Activated naive CD8-positive, alpha-beta T cell treated with anti-CD3 and anti-CD28 coated beads, Interleukin-2, amount 50 U/mL, for 16 hours (primary cell): ENCODE data around the gene ARPC5.
"Not testable (repeated sequence)": the region's sequence is repeated elsewhere in the genome, so short reads cannot be mapped to it uniquely, and the experiment has no call there.

ENCODE experiments used
- DNase-seq: peaks from one replicate; pipeline ENCODE4 v3.0.0-alpha.2; 2020; ENCODE audit warnings: low read depth, low spot score

ARPC5 gene

GRCh38 chr1:183635606-183636333, at the start of gene ARPC5:
ARPC5 (minus strand) TSS chr1:183635783; CDS start chr1:183635659, 124 bp downstream.
- DNase-seq = peak; percentile 95

- DNase-seq = no peak
Measured at GRCh38 chr1:183685112-183685713, 49.6 kb upstream of the ARPC5 start.

GRCh38 chr1:183679363-183679762, 43.8 kb upstream of the ARPC5 start:
- not testable (repeated sequence) for DNase-seq

- DNase-seq = no peak
Measured at GRCh38 chr1:183678819-183679218, 43.2 kb upstream of the ARPC5 start.

- no peak for DNase-seq
Measured at GRCh38 chr1:183676586-183677189, 41.1 kb upstream of the ARPC5 start.

GRCh38 chr1:183675883-183676585, 40.5 kb upstream of the ARPC5 start:
- DNase-seq = no peak

- no peak for DNase-seq
Measured at GRCh38 chr1:183675381-183675780, 39.8 kb upstream of the ARPC5 start.

GRCh38 chr1:183674886-183675285, 39.3 kb upstream of the ARPC5 start:
- no peak for DNase-seq

GRCh38 chr1:183674339-183674738, 38.8 kb upstream of the ARPC5 start:
- no peak for DNase-seq

GRCh38 chr1:183673605-183674323, 38.2 kb upstream of the ARPC5 start:
- DNase-seq = no peak

GRCh38 chr1:183670169-183670568, 34.6 kb upstream of the ARPC5 start:
- no peak for DNase-seq

GRCh38 chr1:183656355-183656754, 20.8 kb upstream of the ARPC5 start:
- no peak for DNase-seq

- DNase-seq = peak; percentile 64
Measured at GRCh38 chr1:183655562-183656075, 20.0 kb upstream of the ARPC5 start.

GRCh38 chr1:183654706-183655105, 19.1 kb upstream of the ARPC5 start:
- no peak for DNase-seq

- DNase-seq = no peak
Measured at GRCh38 chr1:183653876-183654451, 18.4 kb upstream of the ARPC5 start.

- no peak for DNase-seq
Measured at GRCh38 chr1:183653462-183653794, 17.8 kb upstream of the ARPC5 start.

GRCh38 chr1:183652547-183653461, 17.2 kb upstream of the ARPC5 start, which contains the start of gene APOBEC4:
APOBEC4 (minus strand) TSS chr1:183653316; CDS start chr1:183648781, 4,535 bp downstream.
- DNase-seq = no peak

GRCh38 chr1:183652107-183652506, 16.5 kb upstream of the ARPC5 start:
- no peak for DNase-seq

GRCh38 chr1:183651612-183652011, 16.0 kb upstream of the ARPC5 start:
- no peak for DNase-seq

GRCh38 chr1:183648042-183648441, 12.5 kb upstream of the ARPC5 start:
- no peak for DNase-seq
